ENCODE measurements around the gene OTOP2. TPM values are rescaled to one million over a fixed set of nuclear protein-coding genes. Genes with fewer than 3 reads are reported as not detected.

OTOP2 gene, protein sequence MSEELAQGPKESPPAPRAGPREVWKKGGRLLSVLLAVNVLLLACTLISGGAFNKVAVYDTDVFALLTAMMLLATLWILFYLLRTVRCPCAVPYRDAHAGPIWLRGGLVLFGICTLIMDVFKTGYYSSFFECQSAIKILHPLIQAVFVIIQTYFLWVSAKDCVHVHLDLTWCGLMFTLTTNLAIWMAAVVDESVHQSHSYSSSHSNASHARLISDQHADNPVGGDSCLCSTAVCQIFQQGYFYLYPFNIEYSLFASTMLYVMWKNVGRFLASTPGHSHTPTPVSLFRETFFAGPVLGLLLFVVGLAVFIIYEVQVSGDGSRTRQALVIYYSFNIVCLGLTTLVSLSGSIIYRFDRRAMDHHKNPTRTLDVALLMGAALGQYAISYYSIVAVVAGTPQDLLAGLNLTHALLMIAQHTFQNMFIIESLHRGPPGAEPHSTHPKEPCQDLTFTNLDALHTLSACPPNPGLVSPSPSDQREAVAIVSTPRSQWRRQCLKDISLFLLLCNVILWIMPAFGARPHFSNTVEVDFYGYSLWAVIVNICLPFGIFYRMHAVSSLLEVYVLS
- total RNA-seq: not detected
- under 1 TPM in 1 of 2 donors, not detected in 1; 0.08 TPM for polyA plus RNA-seq (ENCODE audit: insufficient read length in 2 of 2)
- long read RNA-seq, donor 1: 0 reads
- long read RNA-seq, donor 2: 0 reads
- long read RNA-seq, donor 3: 0 reads
- long read RNA-seq, donor 4: 0 reads

DNA sequence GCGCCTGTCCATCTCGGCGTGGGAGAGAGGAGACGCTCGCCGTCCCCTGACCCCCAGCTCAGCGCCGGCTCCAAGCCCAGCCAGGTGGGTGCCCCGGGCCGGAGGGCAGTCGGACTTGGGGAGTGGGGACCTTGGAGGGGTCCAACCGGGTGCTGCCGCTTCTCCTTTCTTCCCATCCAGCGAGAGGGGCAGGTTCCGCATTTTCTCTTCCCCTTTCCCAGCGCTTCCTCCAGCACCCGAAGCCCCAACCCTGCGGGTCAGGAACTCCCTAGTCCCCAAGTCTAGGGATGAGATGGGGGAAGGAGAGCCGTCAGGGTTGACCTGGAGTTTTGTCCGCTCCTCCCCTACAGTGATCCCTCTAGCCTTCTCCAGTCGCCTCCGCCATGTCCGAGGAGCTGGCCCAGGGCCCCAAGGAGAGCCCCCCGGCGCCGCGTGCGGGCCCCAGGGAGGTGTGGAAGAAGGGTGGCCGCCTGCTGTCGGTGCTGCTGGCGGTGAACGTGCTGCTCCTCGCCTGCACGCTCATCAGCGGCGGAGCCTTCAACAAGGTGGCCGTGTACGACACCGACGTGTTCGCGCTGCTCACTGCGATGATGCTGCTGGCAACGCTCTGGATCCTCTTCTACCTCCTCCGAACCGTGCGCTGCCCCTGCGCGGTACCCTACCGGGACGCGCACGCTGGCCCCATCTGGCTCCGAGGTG is at the start of gene OTOP2:
OTOP2 (plus strand) TSS at position 24 of the 699 bp plus-strand sequence; CDS start at position 384, 360 bp downstream.
- Histone ChIP-seq H3K27ac (ENCODE audit: low read depth, low read length) (no peak within 1 kb of the TSS), H3K4me3 (ENCODE audit: low read depth, low read length) (no peak within 1 kb of the TSS), H3K4me1 (ENCODE audit: control insufficient read depth, insufficient read depth, low read length) (peaks cover 35% of the 10 kb centered on the region), H3K9me3 (ENCODE audit: control insufficient read depth, insufficient read depth, low read length) (no peaks in the 10 kb centered on the region), H3K36me3 (ENCODE audit: control insufficient read depth, insufficient read depth, low read length) (no peaks in the 10 kb centered on the region), H3K27me3 (ENCODE audit: control insufficient read depth, insufficient read depth, low read length) (peaks cover 62% of the 10 kb centered on the region)
- DNase-seq (ENCODE audit: low read depth in 4 of 6, low spot score in 6 of 6): peak in 1 of 6 donors; percentile 48
- WGBS (ENCODE audit: insufficient coverage): 1% methylated on average over 41 of the region's 54 CpGs

DNA sequence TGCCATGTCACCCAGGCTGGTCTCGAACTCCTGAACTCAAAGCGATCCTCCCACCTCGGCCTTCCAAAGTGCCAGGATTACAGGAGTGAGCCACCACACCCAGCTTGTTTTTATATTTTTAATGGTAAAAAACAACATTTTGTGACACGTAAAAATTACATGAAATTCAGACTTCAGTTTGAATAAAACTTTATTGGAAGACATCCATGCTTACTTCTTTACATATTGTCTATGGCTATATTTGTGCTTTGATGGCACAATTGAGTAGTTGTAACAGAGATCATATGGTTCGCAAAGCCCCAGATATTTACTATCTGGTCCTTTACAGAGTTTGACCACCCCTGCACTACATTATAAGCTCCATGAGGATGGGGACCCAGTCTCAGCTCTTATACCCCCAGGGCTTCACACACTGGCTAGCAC is 49.4 kb upstream of the OTOP2 start:
- H3K9me3 ChIP-seq (ENCODE audit: control insufficient read depth, insufficient read depth, low read length): no peaks in the 10 kb centered on the region
- no peak overlapping the region for H3K4me3 ChIP-seq (ENCODE audit: low read depth, low read length)
- no peaks in the 10 kb centered on the region for H3K27me3 ChIP-seq (ENCODE audit: control insufficient read depth, insufficient read depth, low read length)
- H3K4me1 ChIP-seq (ENCODE audit: control insufficient read depth, insufficient read depth, low read length): peaks cover 15% of the 10 kb centered on the region
- H3K36me3 ChIP-seq (ENCODE audit: control insufficient read depth, insufficient read depth, low read length): peaks cover 6% of the 10 kb centered on the region
- no peak for DNase-seq (ENCODE audit: low read depth in 4 of 6, low spot score in 6 of 6)
- WGBS (ENCODE audit: insufficient coverage): no CpG with 5 or more reads among the region's 5 CpGs
- no peak overlapping the region for H3K27ac ChIP-seq (ENCODE audit: low read depth, low read length)

DNA sequence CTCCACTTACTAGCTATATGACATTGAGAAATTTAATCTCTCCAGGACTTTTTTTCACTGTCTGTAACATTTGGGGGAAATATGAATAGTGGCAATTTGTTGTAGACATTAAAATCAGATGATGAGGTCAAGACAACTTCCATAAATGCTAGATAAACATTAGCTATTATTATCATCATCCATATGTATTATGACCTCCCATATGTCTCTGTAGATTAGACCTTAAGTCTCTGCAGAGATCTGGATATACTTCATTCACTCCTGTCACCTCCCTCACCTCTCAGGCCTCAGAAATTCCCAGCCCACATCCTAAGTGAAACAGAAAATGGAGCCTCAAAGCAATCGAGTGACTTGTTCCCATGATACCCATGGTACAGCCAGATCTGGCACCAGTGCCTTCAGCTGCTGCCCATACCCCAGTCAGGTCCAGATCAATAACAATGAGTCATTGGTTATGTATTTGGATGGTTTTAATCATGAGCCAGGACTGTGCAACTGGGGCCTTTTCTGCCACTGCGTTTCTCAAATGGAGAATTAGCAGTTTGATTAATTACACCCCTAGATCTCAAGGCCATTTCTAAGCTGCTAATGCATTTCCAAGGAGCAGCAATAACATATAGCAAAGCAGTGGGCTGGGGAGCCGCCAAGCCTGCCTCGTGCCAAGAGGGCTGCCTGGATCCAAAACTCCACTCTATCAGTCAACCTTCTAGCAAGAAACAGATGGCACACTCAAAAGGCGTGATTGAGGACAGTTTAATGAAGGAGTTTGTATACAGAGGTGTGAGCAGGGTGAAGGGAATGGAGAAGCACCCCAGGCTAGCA is 48.7 kb upstream of the OTOP2 start:
- 62% methylated on average over 2 of the region's 5 CpGs for WGBS (ENCODE audit: insufficient coverage)
- Histone ChIP-seq H3K4me1 (ENCODE audit: control insufficient read depth, insufficient read depth, low read length) (peaks cover 15% of the 10 kb centered on the region), H3K27me3 (ENCODE audit: control insufficient read depth, insufficient read depth, low read length) (no peaks in the 10 kb centered on the region), H3K4me3 (ENCODE audit: low read depth, low read length) (no peak overlapping the region), H3K9me3 (ENCODE audit: control insufficient read depth, insufficient read depth, low read length) (no peaks in the 10 kb centered on the region), H3K36me3 (ENCODE audit: control insufficient read depth, insufficient read depth, low read length) (peaks cover 2% of the 10 kb centered on the region), H3K27ac (ENCODE audit: low read depth, low read length) (no peak overlapping the region)
- peak in 2 of 6 donors; percentile 78 to 80 for DNase-seq (ENCODE audit: low read depth in 4 of 6, low spot score in 6 of 6)

DNA sequence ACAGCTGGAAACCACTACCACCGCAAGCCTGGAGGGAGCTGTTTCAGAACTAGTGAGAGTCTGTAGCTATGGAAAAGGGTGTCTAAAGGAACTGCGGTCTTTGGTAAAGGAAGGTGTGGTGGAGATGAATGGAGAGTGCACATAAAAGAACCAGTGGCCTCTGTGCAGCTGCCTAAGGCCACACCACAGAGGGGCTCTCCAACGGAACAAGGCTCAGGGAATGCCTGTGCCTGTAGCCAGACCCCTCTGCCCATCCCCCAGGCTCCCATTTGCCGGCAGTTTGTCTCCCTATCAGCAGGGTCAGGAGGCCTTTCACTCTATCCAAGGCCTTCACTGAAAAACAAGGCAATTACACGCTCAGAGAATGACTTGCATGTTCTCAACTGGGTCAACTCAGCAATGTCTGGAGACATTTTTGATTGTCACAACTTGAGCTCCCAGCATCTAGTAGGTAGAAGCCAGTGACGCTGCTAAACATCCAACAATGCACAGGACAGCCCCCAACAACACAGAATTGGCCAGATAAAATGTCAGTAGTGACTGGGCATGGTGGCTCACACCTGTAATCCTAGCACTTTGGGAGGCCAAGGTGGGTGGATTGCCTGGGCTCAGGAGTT is 48.0 kb upstream of the OTOP2 start:
- Histone ChIP-seq H3K4me3 (ENCODE audit: low read depth, low read length) (no peak overlapping the region), H3K36me3 (ENCODE audit: control insufficient read depth, insufficient read depth, low read length) (peaks cover 2% of the 10 kb centered on the region), H3K27ac (ENCODE audit: low read depth, low read length) (no peak overlapping the region), H3K9me3 (ENCODE audit: control insufficient read depth, insufficient read depth, low read length) (no peaks in the 10 kb centered on the region), H3K27me3 (ENCODE audit: control insufficient read depth, insufficient read depth, low read length) (peaks cover 3% of the 10 kb centered on the region), H3K4me1 (ENCODE audit: control insufficient read depth, insufficient read depth, low read length) (peaks cover 15% of the 10 kb centered on the region)
- no peak for DNase-seq (ENCODE audit: low read depth in 4 of 6, low spot score in 6 of 6)
- WGBS (ENCODE audit: insufficient coverage): 34% methylated on average over 5 of the region's 6 CpGs

DNA sequence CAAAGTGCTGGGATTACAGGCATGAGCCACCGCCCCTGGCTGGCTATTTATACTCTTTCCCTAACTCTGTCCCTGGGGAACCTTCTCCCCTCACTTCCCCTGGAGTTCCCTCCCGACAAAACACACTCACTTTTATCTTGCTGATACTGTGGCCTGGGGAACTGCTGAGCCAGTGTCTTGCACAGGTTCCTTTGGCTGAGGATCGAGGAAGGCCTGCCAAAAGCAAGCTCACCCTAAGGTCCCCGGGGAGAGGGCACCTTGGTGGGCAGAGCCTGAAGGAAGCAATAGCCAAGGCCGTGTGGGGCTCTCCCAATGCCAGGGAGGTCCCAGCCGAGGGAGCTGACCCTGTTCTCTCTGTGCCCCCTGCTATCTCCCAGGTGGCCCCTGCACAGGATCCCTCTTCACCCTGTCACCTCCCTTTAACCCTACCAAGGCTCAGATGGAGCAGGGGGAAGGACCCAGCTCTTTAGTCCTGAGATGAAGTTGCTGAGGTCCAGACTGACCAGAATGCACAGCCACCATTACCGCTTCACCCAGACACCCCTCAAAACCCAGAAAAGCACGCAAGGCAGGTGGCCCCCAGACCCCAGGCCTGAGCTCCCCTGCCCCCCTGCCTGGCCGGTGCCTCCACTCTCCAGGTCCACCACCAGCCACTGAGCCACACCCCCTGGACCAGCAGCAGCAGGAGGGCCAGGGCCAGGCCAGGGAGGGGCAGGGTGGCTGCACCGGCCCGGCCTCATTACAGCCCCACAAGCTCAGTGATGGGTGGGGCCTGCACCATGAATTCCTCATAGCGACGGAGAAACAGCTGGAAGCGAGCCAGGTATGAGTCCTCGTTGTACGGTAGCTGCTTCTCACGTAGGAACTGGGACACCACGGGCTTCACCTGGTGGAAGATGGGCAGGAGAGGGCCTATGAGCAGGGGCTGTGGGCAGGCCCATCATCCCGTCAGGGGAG is 46.2 kb upstream of the OTOP2 start:
- H3K27me3 ChIP-seq (ENCODE audit: control insufficient read depth, insufficient read depth, low read length): peaks cover 5% of the 10 kb centered on the region

DNA sequence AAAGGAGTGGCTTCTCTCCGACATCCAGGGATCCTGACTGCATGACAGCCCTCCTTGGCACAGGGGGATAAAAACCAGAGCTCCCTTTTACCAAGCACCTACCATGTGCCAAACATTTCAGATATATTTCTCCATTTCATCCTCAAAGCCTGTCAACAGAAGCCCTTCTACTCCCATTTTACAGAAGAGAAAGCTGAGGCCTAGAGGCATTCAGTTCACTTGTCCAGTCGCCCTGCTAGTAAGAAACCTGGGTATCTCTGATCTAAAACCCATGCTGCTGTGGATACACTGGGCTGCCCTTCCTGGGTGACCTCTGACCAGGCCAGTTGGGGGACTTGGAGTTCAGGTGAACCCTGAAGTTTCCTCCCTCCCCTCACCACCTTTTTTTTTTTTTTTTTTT is 45.4 kb upstream of the OTOP2 start:
- no peak for DNase-seq (ENCODE audit: low read depth in 4 of 6, low spot score in 6 of 6)

More for the DNA sequence above, 46.2 kb upstream of the OTOP2 start:
- H3K9me3 ChIP-seq (ENCODE audit: control insufficient read depth, insufficient read depth, low read length): no peaks in the 10 kb centered on the region
- no peak overlapping the region for H3K27ac ChIP-seq (ENCODE audit: low read depth, low read length)
- H3K36me3 ChIP-seq (ENCODE audit: control insufficient read depth, insufficient read depth, low read length): no peaks in the 10 kb centered on the region
- peaks cover 3% of the 10 kb centered on the region for H3K4me1 ChIP-seq (ENCODE audit: control insufficient read depth, insufficient read depth, low read length)
- no peak overlapping the region for H3K4me3 ChIP-seq (ENCODE audit: low read depth, low read length)
- 62% methylated on average over 15 of the region's 19 CpGs for WGBS (ENCODE audit: insufficient coverage)
- no peak for DNase-seq (ENCODE audit: low read depth in 4 of 6, low spot score in 6 of 6)

DNA sequence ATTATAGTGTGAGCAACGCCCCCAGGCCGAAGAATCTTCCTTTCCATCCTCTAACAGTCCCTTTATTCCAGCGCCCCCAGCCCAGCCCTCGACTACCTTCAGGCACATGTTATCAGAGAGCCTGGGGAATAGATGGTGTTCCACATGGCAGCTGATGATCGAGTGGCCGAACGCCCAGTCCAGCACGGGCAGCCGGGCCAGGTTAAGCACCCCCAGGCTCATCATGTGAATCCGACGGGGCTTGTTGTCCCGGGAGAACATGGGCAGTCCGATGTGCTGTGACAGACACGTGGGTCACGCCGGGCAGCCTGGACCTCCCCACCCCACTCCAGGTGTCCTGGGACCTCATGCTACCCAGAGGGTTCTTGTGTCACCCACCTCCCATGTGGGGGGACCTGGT is 44.8 kb upstream of the OTOP2 start:
- DNase-seq (ENCODE audit: low read depth in 4 of 6, low spot score in 6 of 6): no peak
- H3K27ac ChIP-seq (ENCODE audit: low read depth, low read length): no peak overlapping the region
- 90% methylated on average over 12 of the region's 16 CpGs for WGBS (ENCODE audit: insufficient coverage)
- no peaks in the 10 kb centered on the region for H3K36me3 ChIP-seq (ENCODE audit: control insufficient read depth, insufficient read depth, low read length)
- H3K4me1 ChIP-seq (ENCODE audit: control insufficient read depth, insufficient read depth, low read length): no peaks in the 10 kb centered on the region
- H3K9me3 ChIP-seq (ENCODE audit: control insufficient read depth, insufficient read depth, low read length): no peaks in the 10 kb centered on the region
- peaks cover 5% of the 10 kb centered on the region for H3K27me3 ChIP-seq (ENCODE audit: control insufficient read depth, insufficient read depth, low read length)
- no peak overlapping the region for H3K4me3 ChIP-seq (ENCODE audit: low read depth, low read length)

More for the DNA sequence above, 45.4 kb upstream of the OTOP2 start:
- Histone ChIP-seq H3K36me3 (ENCODE audit: control insufficient read depth, insufficient read depth, low read length) (no peaks in the 10 kb centered on the region), H3K9me3 (ENCODE audit: control insufficient read depth, insufficient read depth, low read length) (no peaks in the 10 kb centered on the region), H3K27me3 (ENCODE audit: control insufficient read depth, insufficient read depth, low read length) (peaks cover 5% of the 10 kb centered on the region), H3K4me1 (ENCODE audit: control insufficient read depth, insufficient read depth, low read length) (peaks cover under 1% of the 10 kb centered on the region), H3K27ac (ENCODE audit: low read depth, low read length) (no peak overlapping the region), H3K4me3 (ENCODE audit: low read depth, low read length) (no peak overlapping the region)
- 60% methylated on average over 2 of the region's 2 CpGs for WGBS (ENCODE audit: insufficient coverage)

DNA sequence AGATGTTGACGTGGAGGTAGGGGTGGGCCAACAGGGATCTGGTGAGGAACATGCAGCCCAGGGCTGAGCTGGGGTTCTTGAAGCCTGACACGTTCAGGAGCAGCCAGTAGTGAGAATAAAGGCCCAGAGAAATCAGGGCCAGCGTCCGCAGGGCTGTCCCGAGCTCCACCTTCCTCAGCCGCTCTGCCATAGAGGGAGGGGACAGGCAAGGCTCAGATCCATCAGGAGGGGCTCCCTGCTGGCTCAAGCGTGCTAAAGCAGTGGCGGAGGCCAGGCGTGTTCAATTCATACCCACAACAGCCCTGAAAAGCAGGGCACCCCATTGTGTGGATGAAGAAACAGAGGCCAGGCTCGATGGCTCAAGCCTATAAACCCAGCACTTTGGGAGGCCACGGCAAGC is 43.0 kb upstream of the OTOP2 start:
- Histone ChIP-seq H3K36me3 (ENCODE audit: control insufficient read depth, insufficient read depth, low read length) (no peaks in the 10 kb centered on the region), H3K9me3 (ENCODE audit: control insufficient read depth, insufficient read depth, low read length) (no peaks in the 10 kb centered on the region), H3K27ac (ENCODE audit: low read depth, low read length) (no peak overlapping the region), H3K27me3 (ENCODE audit: control insufficient read depth, insufficient read depth, low read length) (peaks cover 5% of the 10 kb centered on the region), H3K4me3 (ENCODE audit: low read depth, low read length) (no peak overlapping the region), H3K4me1 (ENCODE audit: control insufficient read depth, insufficient read depth, low read length) (no peaks in the 10 kb centered on the region)
- WGBS (ENCODE audit: insufficient coverage): 42% methylated on average over 11 of the region's 11 CpGs
- DNase-seq (ENCODE audit: low read depth in 4 of 6, low spot score in 6 of 6): no peak
